ENCODE measurements around the gene CPLANE2. TPM values are rescaled to one million over a fixed set of nuclear protein-coding genes. Genes with fewer than 3 reads are reported as not detected.

The CPLANE2 gene
- total RNA-seq, 3 donors from 2014 or later (not counting 1 experiment from before 2014, with no cell fraction given) = 7.6 to 10.8 (median 8.3) TPM

- no peak for TF ChIP-seq CTCF (IDR thresholded peaks at IDR 0.05)
- 84% methylated on average over 4 of the region's 4 CpGs for WGBS (ENCODE audit: insufficient coverage)
- Histone ChIP-seq H3K27me3 (ENCODE audit: control insufficient read depth, insufficient read depth, low read length) (no peaks in the 10 kb centered on the region), H3K9me3 (ENCODE audit: control insufficient read depth, insufficient read depth, low read length) (no peaks in the 10 kb centered on the region), H3K27ac (ENCODE audit: low read length) (no peak overlapping the region), H3K36me3 (ENCODE audit: control insufficient read depth, insufficient read depth, low read length) (no peaks in the 10 kb centered on the region), H3K4me1 (ENCODE audit: control insufficient read depth, insufficient read depth, low read length) (peaks cover 15% of the 10 kb centered on the region), H3K4me3 (ENCODE audit: low read length) (no peak overlapping the region)
- peaks cover 0 to 16% of the 10 kb centered on the region in 2 donors for H3K4me1 Mint-ChIP-seq
- no peak for DNase-seq
- intact Hi-C loops (cut with micrococcal nuclease) = no loop called here
- H3K9me3 Mint-ChIP-seq = no peaks in the 10 kb centered on the region
- H3K27ac Mint-ChIP-seq = no peak overlapping the region
- no peaks in the 10 kb centered on the region for H3K36me3 Mint-ChIP-seq
- H3K27me3 Mint-ChIP-seq (ENCODE audit: low read depth in 2 of 2) = peaks cover 0 to 4% of the 10 kb centered on the region in 2 donors
- no peak for ATAC-seq
- no peak overlapping the region for H3K4me3 Mint-ChIP-seq
These were observed 26.4 kb downstream of the CPLANE2 start for GRCh38 chr1:16210581-16210980.

- ATAC-seq (no peak), DNase-seq (no peak)
- no peak overlapping the region for H3K27ac ChIP-seq (ENCODE audit: low read length)
- no peaks in the 10 kb centered on the region for H3K9me3 ChIP-seq (ENCODE audit: control insufficient read depth, insufficient read depth, low read length)
- H3K4me1 ChIP-seq (ENCODE audit: control insufficient read depth, insufficient read depth, low read length) = peaks cover 16% of the 10 kb centered on the region
- Mint-ChIP-seq H3K4me1 (peaks cover 0 to 16% of the 10 kb centered on the region in 2 donors), H3K27me3 (ENCODE audit: low read depth in 2 of 2) (peaks cover 0 to 4% of the 10 kb centered on the region in 2 donors), H3K9me3 (no peaks in the 10 kb centered on the region), H3K36me3 (no peaks in the 10 kb centered on the region), H3K27ac (no peak overlapping the region), H3K4me3 (no peak overlapping the region)
- TF ChIP-seq CTCF (IDR thresholded peaks at IDR 0.05) = no peak
- H3K4me3 ChIP-seq (ENCODE audit: low read length) = no peak overlapping the region
- 89% methylated on average over 11 of the region's 11 CpGs for WGBS (ENCODE audit: insufficient coverage)
- H3K36me3 ChIP-seq (ENCODE audit: control insufficient read depth, insufficient read depth, low read length) = peaks cover 3% of the 10 kb centered on the region
- H3K27me3 ChIP-seq (ENCODE audit: control insufficient read depth, insufficient read depth, low read length) = no peaks in the 10 kb centered on the region
- intact Hi-C loops (cut with micrococcal nuclease) = no loop called here
These were observed 27.1 kb downstream of the CPLANE2 start for GRCh38 chr1:16209847-16210407.

- Histone ChIP-seq H3K36me3 (ENCODE audit: control insufficient read depth, insufficient read depth, low read length) (peaks cover 5% of the 10 kb centered on the region), H3K4me3 (ENCODE audit: low read length) (no peak overlapping the region), H3K4me1 (ENCODE audit: control insufficient read depth, insufficient read depth, low read length) (peaks cover 16% of the 10 kb centered on the region), H3K27ac (ENCODE audit: low read length) (no peak overlapping the region), H3K9me3 (ENCODE audit: control insufficient read depth, insufficient read depth, low read length) (no peaks in the 10 kb centered on the region), H3K27me3 (ENCODE audit: control insufficient read depth, insufficient read depth, low read length) (no peaks in the 10 kb centered on the region)
- Mint-ChIP-seq H3K27me3 (ENCODE audit: low read depth in 2 of 2) (peaks cover 0 to 4% of the 10 kb centered on the region in 2 donors), H3K4me3 (no peak overlapping the region), H3K9me3 (no peaks in the 10 kb centered on the region), H3K36me3 (no peaks in the 10 kb centered on the region), H3K27ac (no peak overlapping the region), H3K4me1 (peaks cover 0 to 22% of the 10 kb centered on the region in 2 donors)
- no peak for TF ChIP-seq CTCF (IDR thresholded peaks at IDR 0.05)
- intact Hi-C loops (cut with micrococcal nuclease) = no loop called here
- WGBS (ENCODE audit: insufficient coverage) = 85% methylated on average over 8 of the region's 9 CpGs
- DNase-seq (no peak), ATAC-seq (no peak)
These were observed 27.7 kb downstream of the CPLANE2 start for GRCh38 chr1:16209132-16209846.
